Measurements from ENCODE around the gene PRDX3. TPM values are rescaled to one million over a fixed set of nuclear protein-coding genes. Genes with fewer than 3 reads are reported as not detected.

Gene PRDX3
- total RNA-seq (2014; rRNA removed; shearing (Covaris generic)): 315 and 406 TPM in 2 replicates

GRCh38 chr10:119178372-119179119 lies at the start of gene PRDX3:
Gene PRDX3, minus strand, starts transcription at chr10:119178812. Its CDS starts 22 bp downstream, at chr10:119178790.
- peak; percentile 87 for DNase-seq (ENCODE audit: low spot score)

- DNase-seq (ENCODE audit: low spot score): no peak
Measured at GRCh38 chr10:119227825-119228224, 49.2 kb upstream of the PRDX3 start.

- no peak for DNase-seq (ENCODE audit: low spot score)
Measured at GRCh38 chr10:119225083-119225658, 46.6 kb upstream of the PRDX3 start.

- DNase-seq (ENCODE audit: low spot score): no peak
Measured at GRCh38 chr10:119222966-119223386, 44.4 kb upstream of the PRDX3 start.

GRCh38 chr10:119222537-119222936 lies 43.9 kb upstream of the PRDX3 start:
- DNase-seq (ENCODE audit: low spot score): no peak

- no peak for DNase-seq (ENCODE audit: low spot score)
Measured at GRCh38 chr10:119221666-119222065, 43.1 kb upstream of the PRDX3 start.

- no peak for DNase-seq (ENCODE audit: low spot score)
Measured at GRCh38 chr10:119221201-119221600, 42.6 kb upstream of the PRDX3 start.

GRCh38 chr10:119219871-119220270 lies 41.3 kb upstream of the PRDX3 start:
- DNase-seq (ENCODE audit: low spot score): no peak

GRCh38 chr10:119217991-119218490 lies 39.4 kb upstream of the PRDX3 start:
- DNase-seq (ENCODE audit: low spot score): peak; percentile 26

- no peak for DNase-seq (ENCODE audit: low spot score)
Measured at GRCh38 chr10:119217401-119217800, 38.8 kb upstream of the PRDX3 start.

GRCh38 chr10:119216127-119216526 lies 37.5 kb upstream of the PRDX3 start:
- DNase-seq (ENCODE audit: low spot score): no peak

GRCh38 chr10:119215371-119215770 lies 36.8 kb upstream of the PRDX3 start:
- no peak for DNase-seq (ENCODE audit: low spot score)

- peak; percentile 16 for DNase-seq (ENCODE audit: low spot score)
Measured at GRCh38 chr10:119211625-119212441, 33.2 kb upstream of the PRDX3 start.

GRCh38 chr10:119211176-119211575 lies 32.6 kb upstream of the PRDX3 start:
- DNase-seq (ENCODE audit: low spot score): peak; percentile 67

GRCh38 chr10:119210633-119211032 lies 32.0 kb upstream of the PRDX3 start:
- DNase-seq (ENCODE audit: low spot score): no peak

GRCh38 chr10:119209736-119210355 lies 31.2 kb upstream of the PRDX3 start:
- no peak for DNase-seq (ENCODE audit: low spot score)

- no peak for DNase-seq (ENCODE audit: low spot score)
Measured at GRCh38 chr10:119209035-119209735, 30.6 kb upstream of the PRDX3 start.

GRCh38 chr10:119208553-119208940 lies 29.9 kb upstream of the PRDX3 start:
- no peak for DNase-seq (ENCODE audit: low spot score)

GRCh38 chr10:119207713-119208552 lies 29.3 kb upstream of the PRDX3 start:
- DNase-seq (ENCODE audit: low spot score): peak; percentile 30

GRCh38 chr10:119207366-119207666 lies 28.7 kb upstream of the PRDX3 start, which contains the start of gene GRK5:
Gene GRK5, plus strand, starts transcription at chr10:119207571. Its CDS starts 347 bp downstream, at chr10:119207918.
- peak; percentile 94 for DNase-seq (ENCODE audit: low spot score)
